Type B pancreatic cell (in vitro differentiated cells): Measurements from ENCODE around the gene NPIPB8. TPM values are rescaled to one million over a fixed set of nuclear protein-coding genes. Genes with fewer than 3 reads are reported as not detected.
"Not testable (repeated sequence)": the region's sequence is repeated elsewhere in the genome, so short reads cannot be mapped to it uniquely, and the experiment has no call there.

ENCODE experiments used
- DNase-seq: peaks from one replicate; pipeline ENCODE4 v3.0.0; 2021; ENCODE audit warnings: mixed read lengths; ENCODE audit not compliant: unreplicated experiment; ENCODE audit errors: extremely low spot score
- H3K27ac Mint-ChIP-seq: 2 replicates; pipeline ENCODE4 v1.8.0; 2021; ENCODE audit warnings: mild to moderate bottlenecking, mixed read lengths
- H3K27me3 Mint-ChIP-seq: 2 replicates; pipeline ENCODE4 v1.8.0; 2021; ENCODE audit warnings: mixed read lengths
- H3K36me3 Mint-ChIP-seq: 2 replicates; pipeline ENCODE4 v1.8.0; 2021; ENCODE audit warnings: mixed read lengths
- H3K4me1 Mint-ChIP-seq: one replicate; pipeline ENCODE4 v1.8.0; 2021; ENCODE audit warnings: mixed read lengths; ENCODE audit not compliant: unreplicated experiment
- H3K4me3 Mint-ChIP-seq: 2 replicates; pipeline ENCODE4 v1.8.0; 2021; ENCODE audit warnings: mild to moderate bottlenecking, mixed read lengths
- H3K9me3 Mint-ChIP-seq: 2 replicates; pipeline ENCODE4 v1.8.0; 2021; ENCODE audit warnings: mixed read lengths
- CTCF ChIP-seq: fragments of 200-600 bp; sonication (generic); conservative IDR thresholded peaks from 2 replicates; pipeline ENCODE4 v1.5.0; 2021; ENCODE audit warnings: antibody characterized with exemption, mild to moderate bottlenecking
- total RNA-seq: library from RNA; stranded (reverse); gene quantifications from 2 replicates; pipeline ENCODE4 v1.2.1, GENCODE V29; 2021; ENCODE audit warnings: low replicate concordance

NPIPB8 gene
- total RNA-seq, 1 donor from 2014 or later: not detected

DNA sequence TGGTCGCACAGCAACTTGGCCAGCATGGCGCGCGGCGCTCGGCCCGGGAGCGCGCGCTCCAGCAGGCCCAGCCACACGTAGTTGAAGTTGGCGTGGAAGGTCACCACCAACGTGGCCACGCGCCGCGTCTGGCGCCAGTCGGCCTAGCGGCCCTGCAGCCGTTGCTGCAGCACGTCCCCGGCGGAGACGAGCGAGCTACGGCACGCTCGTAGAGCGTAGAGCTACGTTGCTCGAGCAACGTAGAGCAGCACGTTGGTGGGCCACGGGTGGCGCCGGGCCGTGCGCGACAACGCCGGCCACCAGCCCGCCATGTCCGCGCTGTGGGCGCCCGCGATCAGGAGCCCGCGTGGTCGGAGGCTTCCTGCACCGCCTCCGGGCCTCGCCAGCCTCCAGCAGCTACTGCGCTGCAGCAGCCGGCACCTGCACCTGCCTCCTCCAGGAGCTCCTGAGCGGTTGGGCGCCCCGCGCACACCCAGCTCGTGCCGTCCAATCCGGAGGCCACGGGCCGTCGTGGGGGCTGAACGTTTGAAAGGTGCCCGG is 14.6 kb upstream of the NPIPB8 start:
- H3K9me3 Mint-ChIP-seq: no peaks in the 10 kb centered on the region
- no peak for TF ChIP-seq CTCF
- no peak for DNase-seq
- peaks cover 7% of the 10 kb centered on the region for H3K4me1 Mint-ChIP-seq
- no peaks in the 10 kb centered on the region for H3K27me3 Mint-ChIP-seq
- H3K27ac Mint-ChIP-seq: no peak overlapping the region
- H3K36me3 Mint-ChIP-seq: no peaks in the 10 kb centered on the region
- no peak overlapping the region for H3K4me3 Mint-ChIP-seq

- H3K4me3 Mint-ChIP-seq: not testable (repeated sequence)
Measured at GRCh38 chr16:28630905-28631304, 7.0 kb upstream of the NPIPB8 start.

DNA sequence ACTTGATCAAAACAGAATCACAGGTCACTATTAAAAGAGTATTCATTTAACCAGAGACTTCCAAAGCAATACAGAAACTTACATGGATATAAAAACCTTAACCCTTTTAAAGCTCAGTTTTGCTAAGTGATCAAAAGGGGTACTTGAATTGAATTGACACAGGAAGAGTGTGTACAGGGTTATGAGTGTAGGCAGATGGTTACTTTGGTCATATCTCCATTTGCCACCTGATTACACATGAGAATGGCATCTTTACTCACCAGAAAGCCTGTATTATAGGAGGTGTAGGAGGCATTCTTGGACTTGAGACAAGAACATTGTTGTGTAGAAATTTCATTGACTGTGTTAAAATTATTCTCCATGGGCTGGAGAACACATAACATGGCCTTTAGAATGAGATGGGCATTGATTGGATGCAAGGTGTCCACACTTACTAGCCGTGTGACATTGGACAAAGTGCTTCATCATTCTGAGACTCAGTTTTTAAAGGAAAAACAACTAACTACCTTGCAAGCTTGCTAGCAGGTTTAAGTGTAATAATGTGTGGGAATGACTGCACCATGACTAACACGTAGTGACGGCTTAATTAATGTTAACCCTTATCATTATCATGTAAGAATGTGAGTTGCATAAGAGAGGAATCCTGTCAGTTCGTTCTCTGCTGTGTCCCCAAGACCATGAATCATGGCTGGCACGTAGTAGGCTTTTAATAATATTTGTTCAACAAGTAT is 1.6 kb upstream of the NPIPB8 start:
- H3K36me3 Mint-ChIP-seq, H3K27ac Mint-ChIP-seq, H3K27me3 Mint-ChIP-seq, H3K4me3 Mint-ChIP-seq, H3K9me3 Mint-ChIP-seq, DNase-seq, H3K4me1 Mint-ChIP-seq: not testable (repeated sequence)

More at GRCh38 chr16:28630905-28631304, 7.0 kb upstream of the NPIPB8 start:
- H3K27ac Mint-ChIP-seq, H3K9me3 Mint-ChIP-seq, DNase-seq, H3K27me3 Mint-ChIP-seq, H3K4me1 Mint-ChIP-seq, H3K36me3 Mint-ChIP-seq: not testable (repeated sequence)

GRCh38 chr16:28638359-28638758 is 494 bp downstream of the NPIPB8 start:
- H3K4me1 Mint-ChIP-seq, H3K36me3 Mint-ChIP-seq, H3K9me3 Mint-ChIP-seq, DNase-seq, H3K27me3 Mint-ChIP-seq, H3K4me3 Mint-ChIP-seq, H3K27ac Mint-ChIP-seq: not testable (repeated sequence)

DNA sequence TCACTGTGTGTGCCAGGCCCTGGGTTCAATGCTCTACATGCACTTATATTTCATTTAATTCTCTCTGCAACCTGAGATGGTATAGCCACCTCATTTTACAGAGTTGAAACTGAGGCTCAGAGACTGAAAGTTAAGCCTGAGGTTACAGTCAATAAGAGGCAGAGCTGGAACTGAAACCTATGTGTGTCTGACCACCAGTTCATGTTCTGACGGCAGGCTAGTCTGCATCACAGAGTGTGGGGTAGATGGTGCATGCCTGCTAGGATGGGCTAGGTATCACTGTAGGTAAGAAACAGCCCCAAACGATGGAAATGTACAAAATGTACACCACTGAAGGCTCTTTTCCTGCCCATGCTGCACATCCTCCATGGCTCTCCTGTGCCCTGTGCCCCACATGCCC is 2.1 kb downstream of the NPIPB8 start:
- not testable (repeated sequence) for H3K4me1 Mint-ChIP-seq, DNase-seq, H3K27ac Mint-ChIP-seq, H3K27me3 Mint-ChIP-seq, H3K9me3 Mint-ChIP-seq, H3K4me3 Mint-ChIP-seq, H3K36me3 Mint-ChIP-seq

DNA sequence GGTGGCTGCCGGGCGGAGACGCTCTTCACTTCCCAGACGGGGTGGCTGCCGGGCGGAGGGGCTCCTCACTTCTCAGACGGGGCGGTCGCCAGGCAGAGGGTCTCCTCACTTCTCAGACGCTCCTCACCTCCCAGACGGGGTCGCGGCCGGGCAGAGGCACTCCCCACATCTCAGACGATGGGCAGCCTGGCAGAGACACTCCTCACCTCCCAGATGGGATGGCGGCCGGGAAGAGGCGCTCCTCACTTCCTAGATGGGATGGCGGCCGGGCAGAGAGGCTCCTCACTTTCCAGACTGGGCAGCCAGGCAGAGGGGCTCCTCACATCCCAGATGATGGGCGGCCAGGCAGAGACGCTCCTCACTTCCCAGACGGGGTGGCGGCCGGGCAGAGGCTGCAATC is 28.4 kb downstream of the NPIPB8 start:
- H3K27me3 Mint-ChIP-seq, H3K27ac Mint-ChIP-seq, DNase-seq, H3K36me3 Mint-ChIP-seq, H3K4me3 Mint-ChIP-seq, H3K9me3 Mint-ChIP-seq, H3K4me1 Mint-ChIP-seq: not testable (repeated sequence)

DNA sequence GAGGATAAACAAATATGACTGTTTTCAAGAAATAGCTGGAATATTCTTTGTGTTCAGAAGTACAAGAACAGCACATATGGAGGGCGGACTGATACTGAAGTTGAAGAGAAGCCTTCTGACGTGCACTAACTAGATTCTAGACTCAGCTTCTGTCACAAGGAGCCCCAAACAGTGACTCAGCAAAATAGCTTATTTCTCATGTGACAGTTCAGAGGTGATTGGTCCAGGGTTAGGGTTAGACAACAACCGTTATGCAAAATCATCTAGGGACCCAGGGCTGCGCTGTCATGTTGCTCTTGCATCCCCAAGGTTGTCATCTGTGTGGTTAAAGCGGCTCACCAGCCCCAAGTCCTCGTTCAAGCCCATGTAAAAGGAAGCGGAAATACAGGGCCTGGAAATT is 29.6 kb downstream of the NPIPB8 start:
- H3K36me3 Mint-ChIP-seq, DNase-seq, H3K4me3 Mint-ChIP-seq, H3K4me1 Mint-ChIP-seq, H3K27ac Mint-ChIP-seq, H3K27me3 Mint-ChIP-seq, H3K9me3 Mint-ChIP-seq: not testable (repeated sequence)

- H3K27me3 Mint-ChIP-seq, H3K4me1 Mint-ChIP-seq, H3K36me3 Mint-ChIP-seq, H3K4me3 Mint-ChIP-seq, H3K9me3 Mint-ChIP-seq, DNase-seq, H3K27ac Mint-ChIP-seq: not testable (repeated sequence)
Measured at GRCh38 chr16:28668199-28668598, 30.3 kb downstream of the NPIPB8 start.

GRCh38 chr16:28688327-28688952 is 50.6 kb downstream of the NPIPB8 start:
- not testable (repeated sequence) for H3K9me3 Mint-ChIP-seq, H3K4me3 Mint-ChIP-seq, H3K27ac Mint-ChIP-seq, DNase-seq, H3K27me3 Mint-ChIP-seq, H3K36me3 Mint-ChIP-seq, H3K4me1 Mint-ChIP-seq

DNA sequence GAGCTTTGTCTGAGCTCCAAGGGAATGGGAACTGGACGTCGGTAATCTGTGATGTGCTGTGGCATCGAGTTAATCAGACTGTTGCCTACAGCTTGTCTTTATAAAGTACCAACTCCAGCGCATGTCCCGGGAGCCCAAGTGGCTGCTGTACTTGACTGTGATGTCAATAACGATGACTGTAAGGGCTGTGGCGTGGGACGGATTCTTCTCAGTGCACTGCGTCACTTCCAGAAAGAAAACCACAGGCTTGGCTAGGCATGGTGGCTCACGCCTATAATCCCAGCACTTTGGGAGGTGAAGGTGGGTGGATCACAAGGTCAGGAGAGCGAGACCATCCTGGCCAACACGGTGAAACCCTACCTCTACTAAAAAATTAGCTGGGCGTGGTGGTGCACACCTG is 51.6 kb downstream of the NPIPB8 start:
- not testable (repeated sequence) for H3K36me3 Mint-ChIP-seq

GRCh38 chr16:28691722-28692121 is 53.9 kb downstream of the NPIPB8 start:
- H3K4me1 Mint-ChIP-seq, H3K27ac Mint-ChIP-seq, DNase-seq, H3K9me3 Mint-ChIP-seq, H3K36me3 Mint-ChIP-seq, H3K27me3 Mint-ChIP-seq, H3K4me3 Mint-ChIP-seq: not testable (repeated sequence)

More for the DNA sequence above, 51.6 kb downstream of the NPIPB8 start:
- H3K4me3 Mint-ChIP-seq, DNase-seq, H3K4me1 Mint-ChIP-seq, H3K9me3 Mint-ChIP-seq, H3K27me3 Mint-ChIP-seq, H3K27ac Mint-ChIP-seq: not testable (repeated sequence)

- not testable (repeated sequence) for H3K36me3 Mint-ChIP-seq, H3K4me1 Mint-ChIP-seq, DNase-seq, H3K27me3 Mint-ChIP-seq, H3K4me3 Mint-ChIP-seq, H3K9me3 Mint-ChIP-seq, H3K27ac Mint-ChIP-seq
Measured at GRCh38 chr16:28693257-28693950, 55.5 kb downstream of the NPIPB8 start.

GRCh38 chr16:28699792-28700191 is 61.9 kb downstream of the NPIPB8 start:
- not testable (repeated sequence) for DNase-seq, H3K4me1 Mint-ChIP-seq, H3K36me3 Mint-ChIP-seq, H3K4me3 Mint-ChIP-seq, H3K9me3 Mint-ChIP-seq, H3K27me3 Mint-ChIP-seq, H3K27ac Mint-ChIP-seq
